Measurements from ENCODE around the gene HOXD1. TPM values are rescaled to one million over a fixed set of nuclear protein-coding genes. Genes with fewer than 3 reads are reported as not detected.

The HOXD1 gene
- polyA plus RNA-seq, 1 of the 3 experiments (the other 2 are of a cell fraction) = not detected

GRCh38 chr2:176152350-176153181 lies 35.9 kb upstream of the HOXD1 start:
- Histone ChIP-seq H3K36me3 (replicated peaks in 1 of 2; ENCODE audit: control insufficient read depth in 1 of 2, insufficient read depth in 2 of 2, low read length in 1 of 2) (peaks cover 0 to 27% of the 10 kb centered on the region in 2 experiments), H2AFZ (ENCODE audit: low read depth) (no peak overlapping the region), H3K4me2 (no peak overlapping the region), H3K27me3 (ENCODE audit: insufficient read depth) (no peaks in the 10 kb centered on the region), H3K4me3 (ENCODE audit: low read depth in 2 of 2, low read length in 1 of 2) (no peak overlapping the region), H3F3A (replicated peaks; ENCODE audit: insufficient read depth) (no peaks in the 10 kb centered on the region), H3K9me3 (no peaks in the 10 kb centered on the region), H3K9ac (no peak overlapping the region), H3K9me2 (no peaks in the 10 kb centered on the region), H3K79me2 (ENCODE audit: insufficient read depth) (no peaks in the 10 kb centered on the region), H3K4me1 (ENCODE audit: control insufficient read depth in 1 of 2, insufficient read depth in 2 of 2, low read depth in 1 of 2, low read length in 1 of 2) (peaks cover 0 to 13% of the 10 kb centered on the region in 2 experiments; a peak in 1 of 4 replicates), H4K20me1 (ENCODE audit: insufficient read depth) (no peaks in the 10 kb centered on the region), H3K27ac (ENCODE audit: low read depth in 2 of 2, low read length in 1 of 2) (no peak overlapping the region)
- TF ChIP-seq FOXM1 (IDR thresholded peaks at IDR 0.05; ENCODE audit: low read depth) = no peak
- WGBS (ENCODE audit: low lambda C conversion rate) = 96% methylated on average over 47 of the region's 48 CpGs
- DNase-seq = no peak
- ChIA-PET CTCF (interaction anchor here (0.7 to 4.4 kb wide), 2 partner anchors 13 to 486 kb away, joined by 3 to 24 read pairs; no protein-coding TSS in a partner anchor), POLR2A (no interaction called here)

- Histone ChIP-seq H3K27ac (ENCODE audit: low read depth in 2 of 2, low read length in 1 of 2) (no peak overlapping the region), H4K20me1 (ENCODE audit: insufficient read depth) (no peaks in the 10 kb centered on the region), H3K4me1 (ENCODE audit: control insufficient read depth in 1 of 2, insufficient read depth in 2 of 2, low read depth in 1 of 2, low read length in 1 of 2) (peaks cover 0 to 8% of the 10 kb centered on the region in 2 experiments; a peak in 2 of 4 replicates), H3K36me3 (replicated peaks in 1 of 2; ENCODE audit: control insufficient read depth in 1 of 2, insufficient read depth in 2 of 2, low read length in 1 of 2) (peaks cover 0 to 27% of the 10 kb centered on the region in 2 experiments), H3K4me3 (ENCODE audit: low read depth in 2 of 2, low read length in 1 of 2) (no peak overlapping the region), H3K9me2 (no peaks in the 10 kb centered on the region), H3F3A (replicated peaks; ENCODE audit: insufficient read depth) (no peaks in the 10 kb centered on the region), H3K9me3 (no peaks in the 10 kb centered on the region), H3K27me3 (ENCODE audit: insufficient read depth) (no peaks in the 10 kb centered on the region), H3K9ac (no peak overlapping the region), H3K79me2 (ENCODE audit: insufficient read depth) (no peaks in the 10 kb centered on the region), H3K4me2 (no peak overlapping the region), H2AFZ (ENCODE audit: low read depth) (no peak overlapping the region)
- TF ChIP-seq CHD2 (IDR thresholded peaks at IDR 0.05; ENCODE audit: low read length, partially characterized antibody) = no peak
- no peak for TF ChIP-seq FOXJ3 (CRISPR knock-in tag; IDR thresholded peaks at IDR 0.05)
- TF ChIP-seq RFX5 (IDR thresholded peaks at IDR 0.05; ENCODE audit: low read length) = no peak
- TF ChIP-seq TAF1 (IDR thresholded peaks at IDR 0.05; ENCODE audit: borderline replicate concordance, low read depth, low read length) = no peak
- no peak for TF ChIP-seq TEAD4 (IDR thresholded peaks at IDR 0.05; ENCODE audit: borderline replicate concordance, insufficient read depth)
- TF ChIP-seq MEF2A (IDR thresholded peaks at IDR 0.05; ENCODE audit: borderline replicate concordance, low read depth) = no peak
- ChIA-PET CTCF (interaction anchor here (1.1 to 6.2 kb wide), 6 partner anchors 11 to 400 kb away, joined by 3 to 53 read pairs (median 7); no protein-coding TSS in a partner anchor), POLR2A (interaction anchor here (1.1 kb wide), 1 partner anchor 18 kb away, joined by 3 read pairs; no protein-coding TSS in a partner anchor)
- 95% methylated on average over 11 of the region's 11 CpGs for WGBS (ENCODE audit: low lambda C conversion rate)
- no peak for DNase-seq
Measured at GRCh38 chr2:176154576-176155252, 33.8 kb upstream of the HOXD1 start.

- no peaks in the 10 kb centered on the region for H4K20me1 ChIP-seq (ENCODE audit: insufficient read depth)
- H3K36me3 ChIP-seq (replicated peaks in 1 of 2; ENCODE audit: control insufficient read depth in 1 of 2, insufficient read depth in 2 of 2, low read length in 1 of 2) = peaks cover 0 to 27% of the 10 kb centered on the region in 2 experiments
- no peak overlapping the region for H2AFZ ChIP-seq (ENCODE audit: low read depth)
- CTCF ChIA-PET = interaction anchor here (0.8 to 6.2 kb wide), 8 partner anchors 12 to 494 kb away, joined by 3 to 53 read pairs (median 4); no protein-coding TSS in a partner anchor
- H3K4me2 ChIP-seq = no peak overlapping the region
- no peak for DNase-seq
- no peak overlapping the region for H3K27ac ChIP-seq (ENCODE audit: low read depth in 2 of 2, low read length in 1 of 2)
- peaks cover 0 to 8% of the 10 kb centered on the region in 2 experiments; a peak in 2 of 4 replicates for H3K4me1 ChIP-seq (ENCODE audit: control insufficient read depth in 1 of 2, insufficient read depth in 2 of 2, low read depth in 1 of 2, low read length in 1 of 2)
- no peak overlapping the region for H3K9ac ChIP-seq
- H3K79me2 ChIP-seq (ENCODE audit: insufficient read depth) = no peaks in the 10 kb centered on the region
- no peaks in the 10 kb centered on the region for H3K9me3 ChIP-seq
- POLR2A ChIA-PET = interaction anchor here (1.1 kb wide), 1 partner anchor 19 kb away, joined by 3 read pairs; no protein-coding TSS in a partner anchor
- 79% methylated on average over 6 of the region's 6 CpGs for WGBS (ENCODE audit: low lambda C conversion rate)
- no peak overlapping the region for H3K4me3 ChIP-seq (ENCODE audit: low read depth in 2 of 2, low read length in 1 of 2)
- H3K27me3 ChIP-seq (ENCODE audit: insufficient read depth) = no peaks in the 10 kb centered on the region
- H3F3A ChIP-seq (replicated peaks; ENCODE audit: insufficient read depth) = no peaks in the 10 kb centered on the region
- no peaks in the 10 kb centered on the region for H3K9me2 ChIP-seq
- no peak for TF ChIP-seq CTCF (IDR thresholded peaks at IDR 0.05)
- TF ChIP-seq JUND (IDR thresholded peaks at IDR 0.05) = no peak
- TF ChIP-seq RAD21 (IDR thresholded peaks at IDR 0.05; ENCODE audit: low read length) = no peak
- TF ChIP-seq RFX5 (IDR thresholded peaks at IDR 0.05; ENCODE audit: low read length) = no peak
- TF ChIP-seq FOXM1 (IDR thresholded peaks at IDR 0.05; ENCODE audit: low read depth) = no peak
- no peak for TF ChIP-seq RCOR1 (IDR thresholded peaks at IDR 0.05; ENCODE audit: low read length)
- TF ChIP-seq SIN3A (IDR thresholded peaks at IDR 0.05; ENCODE audit: borderline replicate concordance, low read depth, low read length) = no peak
- no peak for TF ChIP-seq EZH2phosphoT487 (IDR thresholded peaks at IDR 0.05; ENCODE audit: borderline replicate concordance, low read depth)
- no peak for TF ChIP-seq GATA2 (CRISPR knock-in tag; IDR thresholded peaks at IDR 0.05)
- no peak for TF ChIP-seq MAX (IDR thresholded peaks at IDR 0.05; ENCODE audit: low read depth)
Measured at GRCh38 chr2:176155356-176156044, 33.0 kb upstream of the HOXD1 start.

All from SK-N-SH (cell line).